ENCODE measurements around the gene IL31RA.

- TF ChIP-seq CTCF (conservative IDR thresholded peaks at IDR 0.05; ENCODE audit: low read length): no peak
- no peak for TF ChIP-seq EZH2phosphoT487 (IDR thresholded peaks at IDR 0.05; ENCODE audit: borderline replicate concordance, low read depth, low read length)
Measured at GRCh38 chr5:55921617-55922016, 70.5 kb downstream of the IL31RA start.

Data from OCI-LY7 (cell line).